H9 (cell line): ENCODE measurements around the gene SLC18B1. TPM values are rescaled to one million over a fixed set of nuclear protein-coding genes. Genes with fewer than 3 reads are reported as not detected.
A peak's percentile ranks its signal among the peaks of the same experiment; 100 is the strongest.

Source experiments
- DNase-seq: peaks from one replicate; pipeline ENCODE4 v3.0.0-alpha.2; 2017
- H2AFZ ChIP-seq: one replicate; pipeline ENCODE4 v1.6.1; 2013; ENCODE audit warnings: mild to moderate bottlenecking, low read length, control low read depth, moderate library complexity
- H2AK5ac ChIP-seq: 2 replicates; pipeline ENCODE4 v1.6.1; 2013; ENCODE audit warnings: low read length, control low read depth, mixed read lengths; ENCODE audit not compliant: insufficient read length
- H2BK120ac ChIP-seq: one replicate; pipeline ENCODE4 v1.6.1; 2013; ENCODE audit warnings: low read depth, mild to moderate bottlenecking, low read length, control low read depth, inconsistent platforms; ENCODE audit not compliant: poor library complexity, severe bottlenecking
- H2BK12ac ChIP-seq: 2 replicates; pipeline ENCODE4 v1.6.1; 2013; ENCODE audit warnings: low read length, control low read depth, mixed read lengths, low read depth; ENCODE audit not compliant: insufficient read length
- H2BK15ac ChIP-seq: 2 replicates; pipeline ENCODE4 v1.6.1; 2013; ENCODE audit warnings: low read depth, low read length, control low read depth
- H2BK20ac ChIP-seq: one replicate; pipeline ENCODE4 v1.6.1; 2013; ENCODE audit warnings: low read depth, mild to moderate bottlenecking, low read length, control low read depth, inconsistent platforms; ENCODE audit not compliant: poor library complexity, severe bottlenecking
- H2BK5ac ChIP-seq: 2 replicates; pipeline ENCODE4 v1.6.1; 2013; ENCODE audit warnings: low read length, control low read depth, mixed read lengths; ENCODE audit not compliant: insufficient read length
- H3K14ac ChIP-seq: 2 replicates; pipeline ENCODE4 v1.6.1; 2013; ENCODE audit warnings: low read length, control low read depth; ENCODE audit not compliant: insufficient read depth
- H3K18ac ChIP-seq: 2 replicates; pipeline ENCODE4 v1.6.1; 2013; ENCODE audit warnings: low read depth, mild to moderate bottlenecking, mixed read lengths, low read length, control low read depth; ENCODE audit not compliant: insufficient read length
- H3K23ac ChIP-seq: 2 replicates; pipeline ENCODE4 v1.6.1; 2013; ENCODE audit warnings: low read length, control low read depth, mixed read lengths, low read depth; ENCODE audit not compliant: insufficient read length
- H3K23me2 ChIP-seq: 2 replicates; pipeline ENCODE4 v1.6.1; 2013; ENCODE audit warnings: low read depth, mild to moderate bottlenecking, mixed read lengths, low read length, control low read depth; ENCODE audit not compliant: insufficient read length, poor library complexity, severe bottlenecking
- H3K27ac ChIP-seq: 2 replicates; pipeline ENCODE4 v1.5.1; 2013; ENCODE audit warnings: low read length, control low read depth, mixed read lengths, low read depth; ENCODE audit not compliant: insufficient read length
- H3K27me3 ChIP-seq: 2 replicates; pipeline ENCODE4 v1.6.1; 2013; ENCODE audit warnings: low read length, control low read depth, inconsistent platforms; ENCODE audit not compliant: insufficient read depth
- H3K4ac ChIP-seq: 2 replicates; pipeline ENCODE4 v1.6.1; 2013; ENCODE audit warnings: low read depth, mild to moderate bottlenecking, control low read depth, inconsistent platforms, low read length, moderate library complexity
- H3K4me1 ChIP-seq: 2 replicates; pipeline ENCODE4 v1.6.1; 2013; ENCODE audit warnings: low read length, control low read depth, inconsistent platforms; ENCODE audit not compliant: insufficient read depth
- H3K4me2 ChIP-seq: 2 replicates; pipeline ENCODE4 v1.6.1; 2013; ENCODE audit warnings: low read length, control low read depth, mixed read lengths; ENCODE audit not compliant: insufficient read length, insufficient read depth
- H3K56ac ChIP-seq: 2 replicates; pipeline ENCODE4 v1.6.1; 2013; ENCODE audit warnings: low read depth, mild to moderate bottlenecking, mixed read lengths, low read length, control low read depth; ENCODE audit not compliant: insufficient read length
- H3K79me1 ChIP-seq: 2 replicates; pipeline ENCODE4 v1.6.1; 2013; ENCODE audit warnings: low read depth, mild to moderate bottlenecking, moderate library complexity, low read length, control low read depth, inconsistent platforms; ENCODE audit not compliant: insufficient read depth, poor library complexity, severe bottlenecking
- H3K79me2 ChIP-seq: 2 replicates; pipeline ENCODE4 v1.6.1; 2013; ENCODE audit warnings: low read length, control low read depth, inconsistent platforms; ENCODE audit not compliant: insufficient read depth
- H3K9ac ChIP-seq: 2 replicates; pipeline ENCODE4 v1.6.1; 2013; ENCODE audit warnings: low read length, control low read depth, mixed read lengths; ENCODE audit not compliant: insufficient read length; ENCODE audit errors: extremely low read depth
- H3K9me3 ChIP-seq: one replicate; pipeline ENCODE4 v1.6.1; 2013; ENCODE audit warnings: low read depth, low read length, inconsistent platforms; ENCODE audit not compliant: control insufficient read depth
- H3T11ph ChIP-seq: one replicate; pipeline ENCODE4 v1.6.1; 2013; ENCODE audit warnings: mild to moderate bottlenecking, low read length, control low read depth, inconsistent platforms
- H4K20me1 ChIP-seq: one replicate; pipeline ENCODE4 v1.6.1; 2013; ENCODE audit not compliant: control insufficient read depth, insufficient read length, insufficient read depth
- H4K5ac ChIP-seq: 2 replicates; pipeline ENCODE4 v1.6.1; 2013; ENCODE audit warnings: low read depth, mild to moderate bottlenecking, mixed read lengths, low read length, control low read depth; ENCODE audit not compliant: insufficient read length
- H4K8ac ChIP-seq: replicated peaks from 2 replicates; pipeline ENCODE4 v1.6.1; 2013; ENCODE audit warnings: low read length, control low read depth, mixed read lengths, low read depth; ENCODE audit not compliant: insufficient read length
- H4K91ac ChIP-seq: 2 replicates; pipeline ENCODE4 v1.6.1; 2013; ENCODE audit warnings: low read depth, mild to moderate bottlenecking, moderate library complexity, mixed read lengths, low read length, control low read depth; ENCODE audit not compliant: insufficient read length
- H3K27ac Mint-ChIP-seq, 3 experiments: 2 replicates in 2 of 3; 3 replicates in 1 of 3; pipeline ENCODE4 v1.8.0; 2020 to 2021; ENCODE audit warnings: mixed read lengths in 3 of 3, mild to moderate bottlenecking in 1 of 3, moderate library complexity in 1 of 3
- H3K27me3 Mint-ChIP-seq: 2 replicates; pipeline ENCODE4 v1.8.0; 2021; ENCODE audit warnings: low read depth, mild to moderate bottlenecking, moderate library complexity, mixed read lengths
- H3K36me3 Mint-ChIP-seq, 3 experiments: 2 replicates in 2 of 3; 3 replicates in 1 of 3; pipeline ENCODE4 v1.8.0; 2020 to 2021; ENCODE audit warnings: low read depth in 3 of 3, mixed read lengths in 3 of 3; ENCODE audit not compliant: insufficient read depth in 1 of 3
- H3K4me1 Mint-ChIP-seq, 2 experiments: 2 replicates each; pipeline ENCODE4 v1.8.0; 2020; ENCODE audit warnings: mixed read lengths in 2 of 2
- H3K4me3 Mint-ChIP-seq, 2 experiments: 2 replicates in 1 of 2; 3 replicates in 1 of 2; pipeline ENCODE4 v1.8.0; 2020 to 2021; ENCODE audit warnings: mild to moderate bottlenecking in 2 of 2, mixed read lengths in 2 of 2, moderate library complexity in 1 of 2
- H3K9me3 Mint-ChIP-seq, 2 experiments: 2 replicates in 1 of 2; 3 replicates in 1 of 2; pipeline ENCODE4 v1.8.0; 2020; ENCODE audit warnings: mild to moderate bottlenecking in 2 of 2, mixed read lengths in 2 of 2, moderate library complexity in 1 of 2
- WGBS: extraction: QIAGEN DNeasy Blood & Tissue Kit; methylation state at CpG from one replicate; pipeline ENCODE4 v1.1.7; 2013; ENCODE audit warnings: missing lambda C conversion rate, low lambda C conversion rate, mixed read lengths; ENCODE audit not compliant: insufficient read length; ENCODE audit errors: extremely low coverage; 5-methylcytosine and 5-hydroxymethylcytosine counted together
- total RNA-seq: library from RNA; stranded (reverse); gene quantifications from 2 replicates; pipeline ENCODE4 v1.2.1, GENCODE V29; 2021
- TF ChIP-seq, protein P1 (sequence below): fragments of 200-600 bp; sonication (generic); conservative IDR thresholded peaks from 3 replicates; pipeline ENCODE4 v1.8.0; 2021; ENCODE audit warnings: antibody characterized with exemption, mild to moderate bottlenecking

The SLC18B1 gene
- total RNA-seq, 1 experiment from 2014 or later, result 19.8 TPM

DNA sequence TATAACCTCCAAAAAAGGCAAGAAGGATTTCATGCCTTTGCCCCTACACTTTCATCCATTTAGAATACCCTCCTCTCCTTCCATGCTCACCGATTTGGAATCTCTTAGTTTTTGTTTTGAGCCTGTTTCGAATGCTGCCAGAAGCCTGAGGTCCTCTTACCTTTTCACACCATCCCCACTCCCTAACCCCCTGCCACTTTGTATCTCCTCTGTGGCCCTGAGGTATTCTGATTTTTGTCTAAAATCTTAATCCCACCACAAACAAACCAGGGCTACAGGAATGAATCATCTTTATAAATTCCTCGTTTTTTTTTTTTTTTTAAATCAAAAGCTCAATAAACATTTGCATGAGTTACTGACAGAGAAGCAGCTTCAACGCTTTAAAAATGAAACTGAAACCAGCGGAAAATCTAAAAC, 14.3 kb upstream of the SLC18B1 start:
- WGBS, result no CpG with 5 or more reads among the region's 5 CpGs
- H3K9ac ChIP-seq, result peak overlapping the region; percentile 96
- no peak for DNase-seq

More for the DNA sequence above, 14.3 kb upstream of the SLC18B1 start:
- Histone ChIP-seq H3K23me2 (peaks cover 9% of the 10 kb centered on the region), H3K4me1 (no peaks in the 10 kb centered on the region), H3K23ac (no peak overlapping the region), H4K8ac (no peak overlapping the region), H2BK12ac (no peak overlapping the region), H2BK5ac (no peak overlapping the region), H2BK120ac (no peak overlapping the region), H3K9me3 (no peaks in the 10 kb centered on the region), H2AK5ac (no peak overlapping the region), H4K5ac (no peak overlapping the region), H2BK15ac (no peak overlapping the region), H3K79me2 (peaks cover 14% of the 10 kb centered on the region), H3K27me3 (no peaks in the 10 kb centered on the region), H3T11ph (no peak overlapping the region), H2BK20ac (no peak overlapping the region), H3K14ac (peak overlapping the region; percentile 91; the same call in 1 of the 2 replicates), H4K91ac (no peak overlapping the region), H2AFZ (no peak overlapping the region), H3K56ac (no peak overlapping the region), H3K4ac (no peak overlapping the region), H3K18ac (no peak overlapping the region), H3K79me1 (no peaks in the 10 kb centered on the region), H3K27ac (peak overlapping the region; percentile 88), H3K4me2 (peak overlapping the region; percentile 97), H4K20me1 (peaks cover 2% of the 10 kb centered on the region)
- H3K27me3 Mint-ChIP-seq, result peaks cover 7% of the 10 kb centered on the region
- H3K9me3 Mint-ChIP-seq, result peaks cover 0 to 3% of the 10 kb centered on the region in 2 experiments; a peak in 2 of 5 replicates
- peak overlapping the region; percentile 98 to 99 for H3K4me3 Mint-ChIP-seq
- H3K36me3 Mint-ChIP-seq, result peaks cover 33 to 35% (median 35%) of the 10 kb centered on the region in 3 experiments
- H3K4me1 Mint-ChIP-seq, result peaks cover 26 to 32% of the 10 kb centered on the region in 2 experiments
- TF ChIP-seq, protein P1, sequence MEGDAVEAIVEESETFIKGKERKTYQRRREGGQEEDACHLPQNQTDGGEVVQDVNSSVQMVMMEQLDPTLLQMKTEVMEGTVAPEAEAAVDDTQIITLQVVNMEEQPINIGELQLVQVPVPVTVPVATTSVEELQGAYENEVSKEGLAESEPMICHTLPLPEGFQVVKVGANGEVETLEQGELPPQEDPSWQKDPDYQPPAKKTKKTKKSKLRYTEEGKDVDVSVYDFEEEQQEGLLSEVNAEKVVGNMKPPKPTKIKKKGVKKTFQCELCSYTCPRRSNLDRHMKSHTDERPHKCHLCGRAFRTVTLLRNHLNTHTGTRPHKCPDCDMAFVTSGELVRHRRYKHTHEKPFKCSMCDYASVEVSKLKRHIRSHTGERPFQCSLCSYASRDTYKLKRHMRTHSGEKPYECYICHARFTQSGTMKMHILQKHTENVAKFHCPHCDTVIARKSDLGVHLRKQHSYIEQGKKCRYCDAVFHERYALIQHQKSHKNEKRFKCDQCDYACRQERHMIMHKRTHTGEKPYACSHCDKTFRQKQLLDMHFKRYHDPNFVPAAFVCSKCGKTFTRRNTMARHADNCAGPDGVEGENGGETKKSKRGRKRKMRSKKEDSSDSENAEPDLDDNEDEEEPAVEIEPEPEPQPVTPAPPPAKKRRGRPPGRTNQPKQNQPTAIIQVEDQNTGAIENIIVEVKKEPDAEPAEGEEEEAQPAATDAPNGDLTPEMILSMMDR, result no peak
- peak overlapping the region; percentile 57 to 97 (median 68) for H3K27ac Mint-ChIP-seq
